RWPE2 (cell line): ENCODE measurements around the gene IL22RA1.

ENCODE experiments used
- ATAC-seq: fragments of 200-7000 bp; cut with Tn5 transposase; 3 replicates; pipeline ENCODE4 v1.9.1; 2021; ENCODE audit warnings: low read depth
- DNase-seq: peaks from one replicate; pipeline ENCODE4 v3.0.0-alpha.2; 2020; ENCODE audit warnings: low spot score
- H3K27ac ChIP-seq: fragments of 450-650 bp; 2 replicates; pipeline ENCODE4 v1.5.1; 2017; ENCODE audit warnings: mild to moderate bottlenecking; ENCODE audit not compliant: poor library complexity, severe bottlenecking
- H3K27me3 ChIP-seq: fragments of 250-450 bp; sonication (Bioruptor Pico); 2 replicates; pipeline ENCODE4 v1.5.1; 2021; ENCODE audit warnings: mild to moderate bottlenecking, moderate library complexity; ENCODE audit not compliant: insufficient read depth, poor library complexity, severe bottlenecking
- H3K36me3 ChIP-seq: fragments of 250-450 bp; sonication (Bioruptor Pico); 2 replicates; pipeline ENCODE4 v1.5.1; 2020; ENCODE audit warnings: low read depth, mild to moderate bottlenecking, moderate library complexity
- H3K4me1 ChIP-seq: fragments of 250-450 bp; sonication (Bioruptor Pico); 2 replicates; pipeline ENCODE4 v1.5.1; 2021; ENCODE audit warnings: mild to moderate bottlenecking, moderate library complexity; ENCODE audit not compliant: insufficient read depth, poor library complexity, severe bottlenecking
- H3K4me3 ChIP-seq: fragments of 250-450 bp; sonication (Bioruptor Pico); 2 replicates; pipeline ENCODE4 v1.5.1; 2021; ENCODE audit warnings: mild to moderate bottlenecking, moderate library complexity; ENCODE audit not compliant: severe bottlenecking
- H3K9me3 ChIP-seq: fragments of 250-450 bp; sonication (Bioruptor Pico); 2 replicates; pipeline ENCODE4 v1.5.1; 2021; ENCODE audit warnings: mild to moderate bottlenecking, moderate library complexity; ENCODE audit not compliant: severe bottlenecking
- CTCF ChIP-seq: fragments of 450-650 bp; IDR thresholded peaks from one replicate; pipeline ENCODE4 v1.5.1; 2017; ENCODE audit warnings: mild to moderate bottlenecking, moderate library complexity; ENCODE audit not compliant: poor library complexity, severe bottlenecking

The IL22RA1 gene

GRCh38 chr1:24113641-24114033 lies 29.3 kb downstream of the IL22RA1 start:
- no peak overlapping the region for H3K4me3 ChIP-seq
- no peaks in the 10 kb centered on the region for H3K27me3 ChIP-seq
- DNase-seq: no peak
- no peak for TF ChIP-seq CTCF
- ATAC-seq: no peak
- no peaks in the 10 kb centered on the region for H3K9me3 ChIP-seq
- no peaks in the 10 kb centered on the region for H3K36me3 ChIP-seq
- no peak overlapping the region for H3K27ac ChIP-seq
- peaks cover 24% of the 10 kb centered on the region for H3K4me1 ChIP-seq

- peak within 1 kb of the TSS; percentile 14 for H3K27ac ChIP-seq
- peak; percentile 85 for TF ChIP-seq CTCF
- ATAC-seq (peak; percentile 83), DNase-seq (no peak)
- no peak within 1 kb of the TSS for H3K4me3 ChIP-seq
- no peaks in the 10 kb centered on the region for H3K9me3 ChIP-seq
- no peaks in the 10 kb centered on the region for H3K36me3 ChIP-seq
- no peaks in the 10 kb centered on the region for H3K27me3 ChIP-seq
- peaks cover 23% of the 10 kb centered on the region for H3K4me1 ChIP-seq
These were observed 30.8 kb downstream of the IL22RA1 start, which contains the start of gene MYOM3 for GRCh38 chr1:24111996-24112779. Gene MYOM3 (minus strand): TSS chr1:24112135. CDS start chr1:24108636, 3,499 bp downstream.

- Histone ChIP-seq H3K27me3 (no peaks in the 10 kb centered on the region), H3K4me3 (no peak overlapping the region), H3K4me1 (peaks cover 23% of the 10 kb centered on the region), H3K36me3 (no peaks in the 10 kb centered on the region), H3K9me3 (no peaks in the 10 kb centered on the region), H3K27ac (peak overlapping the region; percentile 14)
- DNase-seq (no peak), ATAC-seq (no peak)
- no peak for TF ChIP-seq CTCF
These were observed 31.5 kb downstream of the IL22RA1 start for GRCh38 chr1:24111262-24111995.

GRCh38 chr1:24110642-24111261 lies 32.2 kb downstream of the IL22RA1 start:
- Histone ChIP-seq H3K4me3 (no peak overlapping the region), H3K4me1 (peaks cover 23% of the 10 kb centered on the region), H3K36me3 (no peaks in the 10 kb centered on the region), H3K27ac (no peak overlapping the region), H3K9me3 (no peaks in the 10 kb centered on the region), H3K27me3 (no peaks in the 10 kb centered on the region)
- no peak for TF ChIP-seq CTCF
- no peak for ATAC-seq
- DNase-seq: no peak
